ENCODE data around the gene WNT10A. TPM values are rescaled to one million over a fixed set of nuclear protein-coding genes. Genes with fewer than 3 reads are reported as not detected.

The WNT10A gene
- total RNA-seq, 4 donors from 2014 or later = 0.36 to 2.3 TPM; not detected in 2

- TF ChIP-seq, protein P1, sequence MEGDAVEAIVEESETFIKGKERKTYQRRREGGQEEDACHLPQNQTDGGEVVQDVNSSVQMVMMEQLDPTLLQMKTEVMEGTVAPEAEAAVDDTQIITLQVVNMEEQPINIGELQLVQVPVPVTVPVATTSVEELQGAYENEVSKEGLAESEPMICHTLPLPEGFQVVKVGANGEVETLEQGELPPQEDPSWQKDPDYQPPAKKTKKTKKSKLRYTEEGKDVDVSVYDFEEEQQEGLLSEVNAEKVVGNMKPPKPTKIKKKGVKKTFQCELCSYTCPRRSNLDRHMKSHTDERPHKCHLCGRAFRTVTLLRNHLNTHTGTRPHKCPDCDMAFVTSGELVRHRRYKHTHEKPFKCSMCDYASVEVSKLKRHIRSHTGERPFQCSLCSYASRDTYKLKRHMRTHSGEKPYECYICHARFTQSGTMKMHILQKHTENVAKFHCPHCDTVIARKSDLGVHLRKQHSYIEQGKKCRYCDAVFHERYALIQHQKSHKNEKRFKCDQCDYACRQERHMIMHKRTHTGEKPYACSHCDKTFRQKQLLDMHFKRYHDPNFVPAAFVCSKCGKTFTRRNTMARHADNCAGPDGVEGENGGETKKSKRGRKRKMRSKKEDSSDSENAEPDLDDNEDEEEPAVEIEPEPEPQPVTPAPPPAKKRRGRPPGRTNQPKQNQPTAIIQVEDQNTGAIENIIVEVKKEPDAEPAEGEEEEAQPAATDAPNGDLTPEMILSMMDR (IDR thresholded peaks at IDR 0.05) = no peak
- no peak for DNase-seq (ENCODE audit: low spot score)
- no peak for ATAC-seq (ENCODE audit: low FRiP score)
These were observed 1.8 kb downstream of the WNT10A start for GRCh38 chr2:218882461-218882816.

- no peak for DNase-seq (ENCODE audit: low spot score)
- ATAC-seq (ENCODE audit: low FRiP score) = no peak
- TF ChIP-seq, protein P1 (IDR thresholded peaks at IDR 0.05) = no peak
These were observed 2.3 kb downstream of the WNT10A start for GRCh38 chr2:218882866-218883366.

- ATAC-seq (ENCODE audit: low FRiP score) = no peak
These were observed 3.1 kb downstream of the WNT10A start for GRCh38 chr2:218883491-218884490.

DNA sequence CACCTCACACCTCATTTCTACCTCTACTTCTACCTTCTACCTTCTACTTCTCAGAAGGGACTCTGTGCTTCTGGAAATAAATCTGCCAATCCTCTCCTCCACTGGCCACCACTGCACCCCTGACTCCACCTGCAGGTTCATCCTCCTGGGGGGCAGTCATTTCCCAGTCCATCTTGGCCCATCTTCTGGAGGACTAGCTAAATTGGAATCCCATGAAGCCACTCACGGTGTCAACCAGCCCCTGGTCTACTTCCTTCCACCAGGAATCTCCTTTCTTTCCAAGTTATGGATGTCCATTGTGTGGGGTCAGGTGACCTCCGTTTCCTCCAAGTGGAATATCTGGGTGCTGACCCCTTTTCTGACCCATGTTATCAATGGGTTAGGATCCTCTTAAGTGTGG lies 3.9 kb downstream of the WNT10A start:
- DNase-seq (ENCODE audit: low spot score) = no peak
- TF ChIP-seq, protein P1 (IDR thresholded peaks at IDR 0.05) = no peak
- no peak for ATAC-seq (ENCODE audit: low FRiP score)

More at GRCh38 chr2:218883491-218884490, 3.1 kb downstream of the WNT10A start:
- TF ChIP-seq, protein P1 (IDR thresholded peaks at IDR 0.05) = no peak
- no peak for DNase-seq (ENCODE audit: low spot score)

DNA sequence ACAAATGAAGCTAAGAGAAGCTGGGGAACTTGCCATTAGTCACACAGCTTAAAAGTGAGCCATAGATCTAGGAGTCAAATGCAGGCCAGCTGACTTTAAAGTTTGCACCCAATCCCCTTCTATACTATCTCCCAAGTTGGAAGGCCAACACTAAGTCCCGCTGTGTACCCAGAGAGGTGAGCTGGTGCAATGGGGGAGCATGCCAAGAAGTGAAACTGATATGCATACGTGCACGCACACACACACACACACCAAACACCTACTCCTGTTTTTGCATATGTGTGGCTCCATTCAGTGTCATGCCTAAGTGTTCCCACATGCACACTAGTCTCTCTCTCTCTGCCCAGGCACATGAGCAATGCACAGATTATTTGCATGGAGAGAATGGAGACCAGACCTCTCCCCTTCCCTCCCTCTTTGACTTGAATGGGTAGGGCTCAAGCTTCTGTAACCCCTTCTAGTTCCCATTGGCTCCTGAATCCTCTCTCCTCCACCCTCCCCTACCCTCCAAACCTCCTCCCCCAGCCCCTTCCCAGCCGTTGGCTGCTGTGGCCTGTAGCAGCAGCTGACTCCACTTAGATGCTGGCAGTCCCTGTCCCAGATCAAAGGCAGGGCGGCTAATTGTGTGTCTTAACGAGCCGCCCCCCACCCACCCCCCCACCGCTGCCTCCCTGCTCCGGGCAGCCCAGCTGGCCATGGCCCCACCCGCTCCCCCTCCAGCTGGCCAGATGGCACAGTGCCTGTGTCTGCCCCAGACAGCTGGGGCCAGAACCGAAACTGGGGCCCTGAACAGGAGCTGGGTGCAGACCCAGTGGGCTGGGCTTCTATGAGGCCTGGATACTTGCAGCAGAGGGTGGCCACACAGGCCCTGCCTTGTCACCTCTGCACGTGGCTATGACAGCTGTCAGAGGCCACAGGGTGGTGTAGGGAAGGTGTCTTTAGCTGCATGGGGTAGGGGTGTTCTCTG lies 5.6 kb downstream of the WNT10A start:
- DNase-seq (ENCODE audit: low spot score) = no peak
- TF ChIP-seq, protein P1 (IDR thresholded peaks at IDR 0.05) = no peak
- no peak for ATAC-seq (ENCODE audit: low FRiP score)

- no peak for DNase-seq (ENCODE audit: low spot score)
- no peak for ATAC-seq (ENCODE audit: low FRiP score)
- TF ChIP-seq, protein P1 (IDR thresholded peaks at IDR 0.05) = no peak
These were observed 6.4 kb downstream of the WNT10A start for GRCh38 chr2:218887079-218887478.

Measured in omental fat pad (tissue), 4 donors.